Bronchial epithelial cell (primary cell): Measurements from ENCODE around the gene VAMP1. TPM values are rescaled to one million over a fixed set of nuclear protein-coding genes. Genes with fewer than 3 reads are reported as not detected.
"Not testable (repeated sequence)": the region's sequence is repeated elsewhere in the genome, so short reads cannot be mapped to it uniquely, and the experiment has no call there.

Experiments
- DNase-seq: peaks from one replicate; pipeline ENCODE4 v3.0.0-alpha.2; 2010; ENCODE audit warnings: low read depth
- FAIRE-seq: peaks from 2 replicates; lab custom pipeline; 2011; peaks lifted over from hg19 to GRCh38; lab: Jason Lieb, UNC
- H3K27me3 ChIP-seq: 2 replicates; pipeline ENCODE4 v1.5.1; 2011; ENCODE audit warnings: low read length; ENCODE audit not compliant: control insufficient read depth, insufficient read depth
- H3K36me3 ChIP-seq: 2 replicates; pipeline ENCODE4 v1.5.1; 2011; ENCODE audit warnings: low read length; ENCODE audit not compliant: control insufficient read depth, insufficient read depth
- H3K4me3 ChIP-seq: 2 replicates; pipeline ENCODE4 v1.5.1; 2011; ENCODE audit warnings: mild to moderate bottlenecking, low read depth, low read length, control low read depth
- CTCF ChIP-seq: IDR thresholded peaks from 2 replicates; pipeline ENCODE4 v1.5.1; 2011; ENCODE audit warnings: mild to moderate bottlenecking, moderate library complexity, low read length, control low read depth, inconsistent platforms; ENCODE audit not compliant: insufficient read depth, severe bottlenecking
- total RNA-seq: library from RNA; depleted of rRNA; stranded (reverse); fragments of >200 nt; gene quantifications from 2 replicates; pipeline ENCODE4 v1.2.1, GENCODE V29; 2014

Gene VAMP1
- total RNA-seq, 1 donor from 2014 or later = 0.26 TPM

- no peaks in the 10 kb centered on the region for H3K27me3 ChIP-seq
- TF ChIP-seq CTCF = no peak
- H3K36me3 ChIP-seq = no peaks in the 10 kb centered on the region
- no peak overlapping the region for H3K4me3 ChIP-seq
- peak; percentile 92 for DNase-seq
- FAIRE-seq = no peak
These were observed 1.5 kb upstream of the VAMP1 start for GRCh38 chr12:6471989-6472360.

GRCh38 chr12:6469609-6470374, 685 bp downstream of the VAMP1 start:
- FAIRE-seq = no peak
- DNase-seq = no peak
- Histone ChIP-seq H3K4me3 (peak overlapping the region; percentile 58), H3K27me3 (no peaks in the 10 kb centered on the region), H3K36me3 (peaks cover 2% of the 10 kb centered on the region)
- no peak for TF ChIP-seq CTCF

- DNase-seq (no peak), FAIRE-seq (no peak)
- H3K4me3 ChIP-seq = no peak overlapping the region
- TF ChIP-seq CTCF = no peak
- peaks cover 3% of the 10 kb centered on the region for H3K36me3 ChIP-seq
- no peaks in the 10 kb centered on the region for H3K27me3 ChIP-seq
These were observed 1.4 kb downstream of the VAMP1 start for GRCh38 chr12:6469092-6469491.

- Histone ChIP-seq H3K27me3 (no peaks in the 10 kb centered on the region), H3K4me3 (no peak overlapping the region), H3K36me3 (peaks cover 3% of the 10 kb centered on the region)
- peak; percentile 69 for DNase-seq
- TF ChIP-seq CTCF = no peak
- no peak for FAIRE-seq
These were observed 2.2 kb downstream of the VAMP1 start for GRCh38 chr12:6468283-6468575.

GRCh38 chr12:6467571-6468282, 2.8 kb downstream of the VAMP1 start:
- not testable (repeated sequence) for FAIRE-seq, H3K4me3 ChIP-seq

GRCh38 chr12:6466751-6467150, 3.7 kb downstream of the VAMP1 start:
- not testable (repeated sequence) for H3K27me3 ChIP-seq, FAIRE-seq, H3K4me3 ChIP-seq, H3K36me3 ChIP-seq, DNase-seq

More at GRCh38 chr12:6467571-6468282, 2.8 kb downstream of the VAMP1 start:
- not testable (repeated sequence) for H3K27me3 ChIP-seq, DNase-seq, H3K36me3 ChIP-seq
